ENCODE measurements around the gene TNFSF10. TPM values are rescaled to one million over a fixed set of nuclear protein-coding genes. Genes with fewer than 3 reads are reported as not detected.

TNFSF10 gene
- total and polyA plus RNA-seq, 10 of the 15 experiments (the other 5 are each of a cell fraction or from before 2014, with no cell fraction given) = 2.1 to 12.3 (median 4.4) TPM

GRCh38 chr3:172506094-172506493 is 17.1 kb downstream of the TNFSF10 start:
- no peaks in the 10 kb centered on the region for H3K9me3 ChIP-seq (replicated peaks; ENCODE audit: control insufficient read depth, insufficient read depth, low read length)
- peaks cover 0 to 5% of the 10 kb centered on the region in 2 experiments; a peak in 1 of 4 replicates for H3K36me3 ChIP-seq (ENCODE audit: control insufficient read depth in 2 of 2, insufficient read depth in 2 of 2, low read length in 1 of 2)
- H4K20me1 ChIP-seq (ENCODE audit: control insufficient read depth, insufficient read depth) = no peaks in the 10 kb centered on the region
- ChIA-PET RAD21 (ENCODE audit: unreplicated experiment) (interaction anchor here (0.7 kb wide), 1 partner anchor 616 kb away, joined by 3 read pairs; no protein-coding TSS in a partner anchor), CTCF (no interaction called here), SMC1A (ENCODE audit: uncharacterized antibody, unreplicated experiment) (interaction anchor here (0.7 to 0.8 kb wide), 2 partner anchors 89 to 164 kb away, joined by 3 to 6 read pairs; no protein-coding TSS in a partner anchor), POLR2A (no interaction called here)
- H3K27ac ChIP-seq (ENCODE audit: control insufficient read depth, insufficient read depth) = no peak overlapping the region
- TF ChIP-seq PML (IDR thresholded peaks at IDR 0.05; ENCODE audit: low read length) (no peak), IRF4 (IDR thresholded peaks at IDR 0.05; ENCODE audit: low read depth, low read length) (no peak), FOS (IDR thresholded peaks at IDR 0.05; ENCODE audit: borderline replicate concordance, extremely low read depth, insufficient read length) (no peak), RUNX3 (IDR thresholded peaks at IDR 0.05; ENCODE audit: low read length) (no peak), SIX5 (IDR thresholded peaks at IDR 0.05; ENCODE audit: low read depth, low read length, severe bottlenecking) (no peak), NBN (IDR thresholded peaks at IDR 0.05) (no peak)
- H3K4me1 ChIP-seq (ENCODE audit: control insufficient read depth, insufficient read depth, low read length) = no peaks in the 10 kb centered on the region
- no peak overlapping the region for H3K4me2 ChIP-seq (ENCODE audit: control insufficient read depth, insufficient read depth)
- intact Hi-C loops (cut with micrococcal nuclease; ENCODE audit: unreplicated experiment) = no loop called here
- DNase-seq (ENCODE audit: low read depth, low spot score) (no peak), ATAC-seq (no peak), FAIRE-seq (no peak)
- H3K79me2 ChIP-seq (ENCODE audit: control insufficient read depth, insufficient read depth, low read length) = no peaks in the 10 kb centered on the region
- no peaks in the 10 kb centered on the region for H3K27me3 ChIP-seq (replicated peaks in 1 of 2; ENCODE audit: control insufficient read depth in 2 of 2, insufficient read depth in 2 of 2, low read length in 1 of 2)
- TSS peak; percentile 86 for BruUV-seq (replicated peaks)
- no peak overlapping the region for H3K4me3 ChIP-seq
- no peak overlapping the region for H2AFZ ChIP-seq (ENCODE audit: control insufficient read depth, low read depth, low read length)
- H3K9ac ChIP-seq (ENCODE audit: control insufficient read depth, insufficient read depth, low read length) = no peak overlapping the region
- in situ Hi-C loops (cut with MboI) = no loop called here

- no peak for ATAC-seq
- no TSS peak for BruUV-seq (replicated peaks)
- intact Hi-C loops (cut with micrococcal nuclease; ENCODE audit: unreplicated experiment) (no loop called here), in situ Hi-C loops (cut with MboI) (no loop called here)
- no peak for DNase-seq (ENCODE audit: low read depth, low spot score)
- ChIA-PET CTCF (interaction anchor here (0.8 to 2.4 kb wide), 4 partner anchors 15 to 96 kb away, joined by 3 to 8 read pairs (median 4); no protein-coding TSS in a partner anchor), SMC1A (ENCODE audit: uncharacterized antibody, unreplicated experiment) (interaction anchor here (0.7 to 1.7 kb wide), 4 partner anchors 10 to 94 kb away, joined by 3 to 4 read pairs (median 4); no protein-coding TSS in a partner anchor), RAD21 (ENCODE audit: unreplicated experiment) (no interaction called here), POLR2A (no interaction called here)
- H3K4me2 ChIP-seq (ENCODE audit: control insufficient read depth, insufficient read depth) = no peak overlapping the region
- peaks cover 0 to under 1% of the 10 kb centered on the region in 2 experiments; a peak in 1 of 4 replicates for H3K36me3 ChIP-seq (ENCODE audit: control insufficient read depth in 2 of 2, insufficient read depth in 2 of 2, low read length in 1 of 2)
- TF ChIP-seq ZZZ3 (IDR thresholded peaks at IDR 0.05; ENCODE audit: control insufficient read depth, insufficient read length, low read depth) (no peak), MEF2B (IDR thresholded peaks at IDR 0.05; ENCODE audit: partially characterized antibody, poor library complexity, severe bottlenecking) (no peak), USF1 (IDR thresholded peaks at IDR 0.05; ENCODE audit: borderline replicate concordance, extremely low read length, insufficient read depth, low read depth, low read length) (no peak), EGR1 (IDR thresholded peaks at IDR 0.05; ENCODE audit: borderline replicate concordance in 1 of 2, low read depth in 2 of 2, low read length in 2 of 2) (no peak), ZNF217 (IDR thresholded peaks at IDR 0.05) (no peak), DPF2 (IDR thresholded peaks at IDR 0.05) (no peak), ATF7 (IDR thresholded peaks at IDR 0.05; ENCODE audit: low read depth) (no peak), ZNF24 (IDR thresholded peaks at IDR 0.05) (no peak)
- H3K27ac ChIP-seq (ENCODE audit: control insufficient read depth, insufficient read depth) = no peak overlapping the region
- no peak overlapping the region for H2AFZ ChIP-seq (ENCODE audit: control insufficient read depth, low read depth, low read length)
- H3K27me3 ChIP-seq (replicated peaks in 1 of 2; ENCODE audit: control insufficient read depth in 2 of 2, insufficient read depth in 2 of 2, low read length in 1 of 2) = no peaks in the 10 kb centered on the region
- no peak for FAIRE-seq
- no peak overlapping the region for H3K9ac ChIP-seq (ENCODE audit: control insufficient read depth, insufficient read depth, low read length)
- H4K20me1 ChIP-seq (ENCODE audit: control insufficient read depth, insufficient read depth) = no peaks in the 10 kb centered on the region
- H3K79me2 ChIP-seq (ENCODE audit: control insufficient read depth, insufficient read depth, low read length) = no peaks in the 10 kb centered on the region
- no peaks in the 10 kb centered on the region for H3K9me3 ChIP-seq (replicated peaks; ENCODE audit: control insufficient read depth, insufficient read depth, low read length)
- no peak overlapping the region for H3K4me3 ChIP-seq
- no peaks in the 10 kb centered on the region for H3K4me1 ChIP-seq (ENCODE audit: control insufficient read depth, insufficient read depth, low read length)
Measured at GRCh38 chr3:172501540-172501939, 21.7 kb downstream of the TNFSF10 start.

All from GM12878 (cell line).